HepG2 (cell line): Measurements from ENCODE around the gene EBF4. TPM values are rescaled to one million over a fixed set of nuclear protein-coding genes. Genes with fewer than 3 reads are reported as not detected.
A peak's percentile ranks its signal among the peaks of the same experiment; 100 is the strongest.

Experiments used
- AGO2 ChIP-seq: fragments of 200-400 bp; formaldehyde crosslinking; optimal IDR thresholded peaks from 2 replicates; pipeline ENCODE3; 2017; ENCODE audit warnings: mild to moderate bottlenecking, low read depth, low read length, moderate library complexity
- ARNT2 ChIP-seq: sonication (generic); formaldehyde crosslinking; IDR thresholded peaks from 2 replicates; pipeline ENCODE4 v1.8.0; 2022; ENCODE audit warnings: mild to moderate bottlenecking, low read depth, missing genetic modification reagents, moderate library complexity
- BCL3 ChIP-seq: sonication (generic); formaldehyde crosslinking; IDR thresholded peaks from 2 replicates; pipeline ENCODE4 v1.5.1; 2020; ENCODE audit warnings: mild to moderate bottlenecking, missing genetic modification reagents, moderate library complexity
- CBX5 ChIP-seq: sonication (generic); formaldehyde crosslinking; IDR thresholded peaks from 2 replicates; pipeline ENCODE4 v1.4.0; 2020; ENCODE audit warnings: missing genetic modification reagents, borderline replicate concordance
- DNMT1 ChIP-seq: sonication (generic); formaldehyde crosslinking; IDR thresholded peaks from 2 replicates; pipeline ENCODE4 v1.5.1; 2020; ENCODE audit warnings: mild to moderate bottlenecking, missing genetic modification reagents
- GATA4 ChIP-seq: sonication (generic); IDR thresholded peaks from 2 replicates; pipeline ENCODE4 v1.6.1; 2016; ENCODE audit warnings: antibody characterized with exemption, low read depth, borderline replicate concordance
- GATAD1 ChIP-seq: IDR thresholded peaks from 2 replicates; pipeline ENCODE4 v1.6.1; 2016; ENCODE audit warnings: missing genetic modification reagents, missing compliant biosample characterization
- HHEX ChIP-seq: IDR thresholded peaks from 2 replicates; pipeline ENCODE4 v1.6.1; 2016; ENCODE audit warnings: control low read depth
- HNRNPLL ChIP-seq: fragments of 200-400 bp; formaldehyde crosslinking; IDR thresholded peaks from 2 replicates; pipeline ENCODE4 v1.6.1; 2017; ENCODE audit warnings: mild to moderate bottlenecking, low read depth, low read length; ENCODE audit not compliant: poor library complexity, severe bottlenecking
- HOXA3 ChIP-seq: sonication (generic); formaldehyde crosslinking; IDR thresholded peaks from 2 replicates; pipeline ENCODE4 v1.5.0; 2020; ENCODE audit warnings: missing genetic modification reagents
- KDM5B ChIP-seq: sonication (generic); formaldehyde crosslinking; IDR thresholded peaks from 2 replicates; pipeline ENCODE4 v1.4.0; 2020; ENCODE audit warnings: missing genetic modification reagents, mild to moderate bottlenecking, borderline replicate concordance
- NCOA5 ChIP-seq: sonication (generic); formaldehyde crosslinking; IDR thresholded peaks from 2 replicates; pipeline ENCODE4 v1.4.0; 2020; ENCODE audit warnings: missing genetic modification reagents
- NFATC3 ChIP-seq: sonication (generic); formaldehyde crosslinking; IDR thresholded peaks from 2 replicates; pipeline ENCODE4 v1.5.1; 2020; ENCODE audit warnings: mild to moderate bottlenecking, missing genetic modification reagents
- NFE2 ChIP-seq: sonication (generic); formaldehyde crosslinking; IDR thresholded peaks from 2 replicates; pipeline ENCODE4 v1.4.0; 2020; ENCODE audit warnings: missing genetic modification reagents
- REXO4 ChIP-seq: sonication (generic); formaldehyde crosslinking; IDR thresholded peaks from 2 replicates; pipeline ENCODE4 v1.8.0; 2022; ENCODE audit warnings: missing genetic modification reagents, mild to moderate bottlenecking, borderline replicate concordance
- SAP130 ChIP-seq: IDR thresholded peaks from 2 replicates; pipeline ENCODE4 v1.6.1; 2016; ENCODE audit warnings: low read depth
- SRSF1 ChIP-seq: fragments of 200-400 bp; formaldehyde crosslinking; optimal IDR thresholded peaks from 2 replicates; pipeline ENCODE3; 2017; ENCODE audit warnings: mild to moderate bottlenecking, low read depth, low read length, moderate library complexity
- TEAD2 ChIP-seq: sonication (generic); formaldehyde crosslinking; IDR thresholded peaks from 2 replicates; pipeline ENCODE4 v1.9.0; 2021; ENCODE audit warnings: missing genetic modification reagents
- TOE1 ChIP-seq: sonication (generic); formaldehyde crosslinking; IDR thresholded peaks from 2 replicates; pipeline ENCODE4 v1.4.0; 2020; ENCODE audit warnings: mild to moderate bottlenecking, missing genetic modification reagents
- ZFAT ChIP-seq: sonication (generic); formaldehyde crosslinking; conservative IDR thresholded peaks from 2 replicates; pipeline ENCODE4 v1.8.1; 2023; ENCODE audit warnings: missing genetic modification reagents, inconsistent platforms
- ZKSCAN1 ChIP-seq: fragments of 150-350 bp; IDR thresholded peaks from 2 replicates; pipeline ENCODE4 v1.6.1; 2014; ENCODE audit warnings: low read length
- ZNF263 ChIP-seq: sonication (generic); formaldehyde crosslinking; IDR thresholded peaks from 2 replicates; pipeline ENCODE4 v1.4.0; 2020; ENCODE audit warnings: missing genetic modification reagents
- ZNF276 ChIP-seq: sonication (generic); formaldehyde crosslinking; IDR thresholded peaks from 2 replicates; pipeline ENCODE4 v1.4.0; 2020; ENCODE audit warnings: mild to moderate bottlenecking, low read depth, missing genetic modification reagents
- ZNF343 ChIP-seq: sonication (generic); formaldehyde crosslinking; IDR thresholded peaks from 2 replicates; pipeline ENCODE4 v1.4.0; 2020; ENCODE audit warnings: mild to moderate bottlenecking, missing genetic modification reagents
- ZNF513 ChIP-seq: sonication (generic); formaldehyde crosslinking; conservative IDR thresholded peaks from 2 replicates; pipeline ENCODE4 v1.5.0; 2020; ENCODE audit warnings: missing genetic modification reagents
- ZNF572 ChIP-seq: sonication (generic); formaldehyde crosslinking; IDR thresholded peaks from 2 replicates; pipeline ENCODE4 v1.5.1; 2020; ENCODE audit warnings: mild to moderate bottlenecking, missing genetic modification reagents
- ZNF788 ChIP-seq: sonication (generic); formaldehyde crosslinking; IDR thresholded peaks from 2 replicates; pipeline ENCODE4 v1.5.0; 2020; ENCODE audit warnings: mild to moderate bottlenecking, missing genetic modification reagents, borderline replicate concordance
- ZNF83 ChIP-seq: sonication (generic); formaldehyde crosslinking; IDR thresholded peaks from 2 replicates; pipeline ENCODE4 v1.4.0; 2020; ENCODE audit warnings: missing genetic modification reagents, mild to moderate bottlenecking, borderline replicate concordance
- polyA plus RNA-seq, 8 experiments: library from polyadenylated mRNA; depleted of rRNA in 3 of 8; stranded (reverse) in 7 of 8; unstranded in 1 of 8; fragments of >200 nt; fragmentation: Illumina TruSeq in 4 of 8; extraction: Trizol in 4 of 8; gene quantifications; 2 replicates each; pipeline versions ENCODE4 v1.2.1 to v1.2.3, GENCODE V29; 2011 to 2016; ENCODE audit warnings: low read depth in 4 of 8, missing spikeins in 1 of 8, mixed read lengths in 1 of 8; ENCODE audit not compliant: insufficient read depth in 1 of 8
- total RNA-seq, 5 experiments: library from RNA; depleted of rRNA; stranded (reverse); fragments of >200 nt; fragmentation: Illumina TruSeq; extraction: Trizol; gene quantifications; 2 replicates each; pipeline ENCODE4 v1.2.3, GENCODE V29; 2016; ENCODE audit warnings: low read depth in 1 of 5

Gene EBF4
- total and polyA plus RNA-seq, 2 of the 13 experiments (the other 11 are each of a cell fraction or from before 2014, with no cell fraction given) = 0.84 to 2.2 TPM

GRCh38 chr20:2692036-2692885 is at the start of gene EBF4 (continued):
- TF ChIP-seq HNRNPLL (peak; percentile 72), GATAD1 (CRISPR knock-in tag) (0 out of 2 replicates have a peak, but pooled peaks have one; percentile 44), ZNF276 (CRISPR knock-in tag) (peak; percentile 82; the same call in 1 of the 2 replicates), HHEX (no peak), ZFAT (CRISPR knock-in tag) (no peak), BCL3 (CRISPR knock-in tag) (no peak; the same call in 1 of the 2 replicates), REXO4 (peak; percentile 89; the same call in 1 of the 2 replicates), ZNF343 (CRISPR knock-in tag) (no peak), TOE1 (CRISPR knock-in tag) (no peak), ARNT2 (peak; percentile 54), ZNF513 (no peak), SAP130 (CRISPR knock-in tag) (no peak), DNMT1 (CRISPR knock-in tag) (peak; percentile 79; the same call in 1 of the 2 replicates), GATA4 (no peak), ZNF788 (CRISPR knock-in tag) (no peak), NFE2 (CRISPR knock-in tag) (no peak), TEAD2 (CRISPR knock-in tag) (no peak), ZKSCAN1 (no peak), ZNF83 (CRISPR knock-in tag) (no peak; the same call in 1 of the 2 replicates), NCOA5 (CRISPR knock-in tag) (no peak), ZNF572 (no peak), HOXA3 (CRISPR knock-in tag) (peak; percentile 14; the same call in 1 of the 2 replicates), NFATC3 (CRISPR knock-in tag) (no peak), KDM5B (CRISPR knock-in tag) (peak; percentile 90), ZNF263 (CRISPR knock-in tag) (no peak), SRSF1 (peak; percentile 52), AGO2 (no peak), CBX5 (CRISPR knock-in tag) (no peak; the same call in 1 of the 2 replicates)
